NOMO-1 treated with DMSO at 0.1 percent for 48 hours (cell line): ENCODE results near the gene RAB11FIP3.

ENCODE experiments used
- DNase-seq: peaks from one replicate; lab custom pipeline; 2025; ENCODE audit not compliant: unreplicated experiment; lab: John Stamatoyannopoulos, UW

Gene RAB11FIP3

DNA sequence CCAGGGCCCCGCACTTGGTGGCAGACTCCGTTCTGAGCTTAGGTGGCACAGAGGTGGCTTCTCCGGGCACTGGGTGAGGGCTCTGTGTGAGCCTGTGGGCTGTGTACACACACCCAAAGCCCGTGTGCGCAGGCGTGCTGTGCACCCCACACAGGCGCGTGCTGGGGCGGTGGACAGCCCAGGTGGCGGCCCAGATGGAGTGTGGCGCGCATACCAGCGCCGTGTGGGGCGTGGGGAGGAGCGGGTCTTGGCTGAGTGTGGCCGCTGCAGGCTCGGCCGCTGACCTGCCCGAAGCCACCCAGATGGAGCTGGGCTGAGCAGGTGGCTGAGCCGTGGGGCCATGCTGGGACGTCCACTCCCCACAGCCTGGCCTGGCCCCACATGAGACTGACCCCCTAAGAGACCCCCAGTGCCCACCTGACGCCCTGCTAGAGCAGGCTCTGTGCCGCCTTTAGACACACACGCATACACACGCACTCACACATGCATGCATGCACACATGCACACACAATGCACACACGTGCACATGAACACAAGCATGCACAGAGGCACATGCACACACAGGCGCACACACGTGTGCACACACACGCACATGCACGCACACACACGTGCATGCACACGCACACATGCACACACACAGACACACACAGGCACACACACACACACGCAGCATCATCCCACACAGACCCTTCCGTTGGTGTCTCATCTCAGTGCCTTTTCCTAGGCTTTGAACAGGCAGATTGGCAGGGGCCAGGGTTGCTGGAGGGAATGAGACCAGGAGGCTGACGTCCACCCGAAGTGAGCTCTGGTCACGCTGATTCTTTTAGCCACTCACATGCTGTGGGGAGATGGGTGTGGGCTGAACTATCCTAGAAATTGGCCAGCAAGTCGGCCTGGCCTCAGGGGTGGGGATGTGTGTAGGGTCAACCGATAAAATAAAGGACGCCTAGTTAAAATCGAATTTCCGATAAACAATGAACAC, 136.8 kb downstream of the RAB11FIP3 start:
- no peak for DNase-seq

DNA sequence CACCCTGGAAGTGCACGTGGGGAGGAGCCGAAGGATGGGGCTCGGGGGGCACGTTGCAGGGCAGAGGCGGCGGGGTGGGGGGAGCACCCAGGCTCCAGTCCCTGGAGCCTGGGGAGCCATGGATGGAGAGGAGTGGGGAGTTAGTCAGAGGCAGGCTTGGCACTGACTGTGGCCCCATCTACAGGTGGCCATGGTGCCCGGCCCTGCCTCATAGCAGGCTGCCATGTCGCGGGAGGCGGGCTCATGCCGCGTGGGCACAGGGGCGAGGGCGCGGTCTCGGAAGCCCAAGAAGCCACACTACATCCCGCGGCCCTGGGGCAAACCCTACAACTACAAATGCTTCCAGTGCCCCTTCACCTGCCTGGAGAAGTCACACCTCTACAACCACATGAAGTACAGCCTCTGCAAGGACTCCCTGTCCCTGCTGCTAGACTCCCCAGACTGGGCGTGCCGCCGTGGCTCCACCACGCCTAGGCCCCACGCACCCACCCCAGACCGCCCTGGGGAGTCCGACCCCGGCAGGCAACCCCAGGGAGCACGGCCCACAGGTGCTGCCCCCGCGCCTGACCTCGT, 137.7 kb downstream of the RAB11FIP3 start:
- no peak for DNase-seq

DNA sequence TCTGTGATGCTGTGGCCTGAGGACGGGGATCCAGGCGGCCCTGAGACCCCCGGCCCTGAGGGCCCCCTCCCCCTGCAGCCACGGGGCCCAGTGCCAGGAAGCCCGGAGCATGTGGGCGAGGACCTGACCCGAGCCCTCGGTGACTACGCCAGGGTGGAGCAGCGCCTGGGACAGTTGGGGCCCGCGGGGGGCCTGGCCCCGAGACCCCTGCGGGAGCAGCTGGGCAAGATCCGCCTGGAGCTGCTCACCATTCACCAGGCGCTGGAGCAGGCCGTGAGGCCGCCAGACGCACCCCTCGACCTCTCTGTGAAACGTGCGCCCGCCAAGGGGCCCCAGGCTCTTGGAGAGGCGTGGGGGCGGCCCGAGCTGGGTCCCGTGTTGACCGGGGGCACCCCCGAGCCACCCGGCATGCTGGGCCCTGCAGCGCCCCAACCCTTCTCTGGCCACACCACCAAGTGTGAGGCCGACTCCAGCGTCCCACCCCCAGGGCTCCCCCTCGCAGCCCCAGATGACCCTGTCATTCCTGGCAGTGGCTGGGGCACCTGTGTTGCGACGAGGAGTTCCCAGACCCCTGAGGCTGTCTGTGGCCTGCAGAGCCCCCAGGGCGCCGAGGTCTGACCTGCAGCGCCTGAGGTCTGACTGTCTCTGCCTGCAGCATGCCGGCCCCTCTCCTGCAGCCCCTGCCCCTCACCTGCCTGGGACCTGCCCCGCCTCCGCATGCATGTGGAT, 139.4 kb downstream of the RAB11FIP3 start:
- DNase-seq: no peak

DNA sequence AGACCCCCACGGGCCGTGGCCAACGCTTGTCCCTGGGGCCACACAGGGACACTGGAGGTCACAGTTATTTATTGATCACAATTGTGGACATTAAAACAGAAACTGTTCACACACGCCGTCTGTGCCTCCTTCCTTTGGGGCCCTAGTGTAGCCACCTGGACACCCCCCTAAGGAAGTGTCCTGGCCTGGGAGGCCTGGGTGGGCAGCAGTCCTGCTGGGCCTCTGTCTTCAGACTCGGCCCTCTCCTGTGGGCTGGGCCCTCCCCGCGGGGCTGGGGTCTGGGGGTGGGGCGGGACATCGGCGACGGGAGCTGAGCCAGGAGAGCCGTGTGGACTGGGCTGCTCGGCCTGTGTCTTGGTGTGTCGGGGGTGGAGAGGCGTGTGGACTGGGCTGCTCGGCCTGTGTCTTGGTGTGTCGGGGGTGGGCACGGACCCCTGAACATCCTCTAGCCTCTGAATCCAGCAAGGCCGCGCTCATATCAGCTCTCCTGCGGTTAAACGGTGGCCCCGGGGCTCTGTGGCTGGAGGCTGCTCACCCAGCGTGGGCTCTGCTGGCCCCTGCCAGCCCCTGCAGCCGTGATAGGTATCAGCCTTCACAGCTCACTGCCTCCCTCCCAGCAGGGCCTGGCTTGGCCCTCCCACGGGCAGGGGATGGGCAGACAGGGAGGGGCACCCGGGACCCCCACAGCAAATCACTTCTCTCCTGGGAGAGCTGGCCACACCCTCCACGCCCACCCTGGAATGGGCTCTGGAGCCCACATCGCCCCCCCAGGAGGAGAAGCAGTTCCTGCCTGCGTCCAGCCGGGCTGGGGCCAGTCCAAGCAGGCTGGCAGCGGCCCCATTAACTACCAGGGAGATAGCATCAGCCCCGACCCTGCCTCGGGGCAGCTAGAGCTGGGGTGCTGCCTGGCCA, 140.2 kb downstream of the RAB11FIP3 start:
- no peak for DNase-seq

DNA sequence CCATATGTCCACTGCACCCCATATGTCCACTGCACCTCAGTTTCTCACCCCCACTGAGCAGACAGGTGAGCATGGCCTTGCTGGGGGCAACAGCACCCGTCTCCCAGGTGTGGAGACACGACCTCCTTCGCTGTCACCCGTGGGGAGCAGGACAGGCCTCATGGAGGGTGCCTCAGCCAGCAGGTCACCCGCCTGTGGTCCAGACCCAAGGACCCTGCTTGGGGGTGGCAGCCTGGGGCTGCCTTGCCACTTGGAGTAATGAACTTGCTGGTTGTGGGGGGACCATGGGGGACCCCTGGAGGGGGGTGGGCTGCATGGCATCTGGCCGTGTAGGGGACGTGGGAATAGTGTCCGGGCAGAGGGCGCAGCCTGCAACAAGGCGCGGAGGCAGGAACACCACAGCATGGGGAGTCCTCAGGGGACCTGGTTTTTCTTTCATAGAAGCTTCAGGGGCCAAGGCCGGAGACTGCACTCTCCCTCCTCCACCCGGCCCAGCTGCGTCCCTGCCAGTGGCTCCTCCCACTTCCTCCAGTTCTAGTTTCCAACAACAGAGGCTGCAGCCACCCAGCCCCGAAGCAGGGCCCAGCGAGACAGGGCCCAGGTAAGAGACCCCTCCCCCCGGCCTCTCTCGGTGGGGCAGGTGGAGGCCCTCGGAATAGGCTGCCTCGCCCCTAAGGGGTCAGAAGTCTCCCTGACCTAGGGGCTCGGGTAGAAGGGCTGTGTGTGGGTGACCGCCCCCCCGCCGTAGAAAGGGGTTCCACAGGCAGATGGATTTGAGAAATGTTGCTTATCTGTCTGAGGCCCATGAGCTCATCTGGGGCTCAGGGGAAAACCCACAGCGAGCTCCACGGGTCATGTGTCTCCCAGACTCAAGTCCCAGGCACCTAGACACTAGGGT, 141.3 kb downstream of the RAB11FIP3 start, which contains the start of gene NHLRC4:
Gene NHLRC4, plus strand, starts transcription at position 531 of the 898 bp plus-strand sequence. CDS start 1,043 bp downstream, outside the sequence.
- peak; percentile 60 for DNase-seq

DNA sequence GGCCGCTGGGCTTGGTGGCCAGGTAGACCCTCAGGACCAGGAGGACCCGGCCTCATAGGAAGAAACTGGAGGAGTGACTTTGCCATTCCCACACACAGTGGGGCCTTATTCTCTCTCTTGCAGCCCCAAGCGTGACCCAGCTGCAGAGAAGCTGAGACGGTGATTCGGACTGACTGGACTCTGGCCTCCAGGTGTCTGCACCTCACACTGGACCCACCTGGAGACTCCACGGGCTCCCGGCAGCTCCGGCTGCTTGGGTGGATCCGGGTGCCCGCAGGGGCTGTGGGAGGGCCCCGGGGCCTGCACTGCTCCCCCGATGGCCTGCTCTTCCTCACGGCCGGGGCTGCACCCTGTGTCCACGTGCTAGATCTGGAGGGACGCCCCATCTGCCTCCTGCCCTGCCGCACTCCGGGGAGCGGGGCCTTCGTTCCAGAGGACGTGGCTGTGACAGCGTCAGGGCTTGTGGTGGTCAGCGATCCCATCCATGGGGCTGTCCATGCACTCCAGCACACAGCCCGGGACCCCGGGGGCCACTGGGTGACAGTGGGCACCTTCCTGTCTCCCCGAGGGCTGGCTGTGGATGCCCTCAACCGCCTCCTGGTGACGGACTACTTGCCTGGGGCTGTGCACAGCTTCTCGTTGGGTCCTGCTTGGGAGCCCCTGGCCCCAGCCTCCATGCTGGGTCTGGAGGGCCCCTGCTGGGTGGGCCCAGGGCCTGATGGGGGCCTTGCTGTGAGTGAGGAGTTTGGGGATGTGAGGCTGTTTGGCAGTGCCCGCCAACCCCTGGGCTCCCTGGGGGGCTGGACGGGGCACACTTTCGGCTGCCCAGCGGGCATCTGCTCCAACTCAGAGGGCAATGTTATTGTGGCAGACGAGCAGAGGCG, 142.2 kb downstream of the RAB11FIP3 start:
- DNase-seq: no peak

DNA sequence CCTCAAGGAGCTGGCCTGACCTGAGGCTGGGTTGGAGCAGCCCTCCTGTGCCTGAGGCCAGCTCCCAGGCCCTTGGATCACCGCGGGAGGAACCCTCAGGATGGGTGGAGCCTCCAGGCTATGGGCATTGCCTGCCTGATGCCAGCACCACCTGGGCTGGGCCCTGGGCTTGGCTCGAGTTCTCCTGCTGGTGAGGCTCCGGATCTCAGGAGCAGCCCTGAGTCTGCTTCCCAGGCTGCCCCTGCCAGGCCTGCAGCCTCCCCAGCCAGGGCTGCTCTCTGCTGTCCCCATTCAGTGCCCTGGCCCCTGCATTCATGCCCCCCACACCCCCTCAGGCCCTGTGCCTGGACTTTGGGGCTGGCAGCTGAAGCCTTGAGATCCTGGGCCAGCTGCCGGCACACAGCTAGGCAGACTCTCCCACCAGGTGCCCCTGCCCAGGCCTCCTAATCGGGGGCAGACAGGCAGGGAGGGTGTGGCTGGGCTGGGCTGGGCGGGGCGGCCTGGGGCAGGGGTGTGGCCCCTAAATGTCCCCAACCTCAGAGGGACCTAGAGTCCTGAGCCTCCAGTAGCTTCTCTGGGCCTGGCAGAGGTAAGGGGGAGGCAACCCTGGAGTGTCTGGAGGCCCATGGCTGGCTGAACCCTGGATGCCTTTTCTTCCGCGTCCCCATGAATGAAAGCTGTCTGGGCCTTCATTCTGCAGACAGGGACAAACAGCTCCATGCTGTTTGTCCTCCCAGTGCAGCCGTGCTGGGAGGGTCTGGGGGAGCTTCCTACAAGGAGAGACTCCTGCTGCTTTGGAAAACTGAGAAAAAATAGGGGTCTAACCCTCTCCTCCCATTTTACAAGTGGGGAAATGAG, 143.2 kb downstream of the RAB11FIP3 start:
- DNase-seq: no peak

DNA sequence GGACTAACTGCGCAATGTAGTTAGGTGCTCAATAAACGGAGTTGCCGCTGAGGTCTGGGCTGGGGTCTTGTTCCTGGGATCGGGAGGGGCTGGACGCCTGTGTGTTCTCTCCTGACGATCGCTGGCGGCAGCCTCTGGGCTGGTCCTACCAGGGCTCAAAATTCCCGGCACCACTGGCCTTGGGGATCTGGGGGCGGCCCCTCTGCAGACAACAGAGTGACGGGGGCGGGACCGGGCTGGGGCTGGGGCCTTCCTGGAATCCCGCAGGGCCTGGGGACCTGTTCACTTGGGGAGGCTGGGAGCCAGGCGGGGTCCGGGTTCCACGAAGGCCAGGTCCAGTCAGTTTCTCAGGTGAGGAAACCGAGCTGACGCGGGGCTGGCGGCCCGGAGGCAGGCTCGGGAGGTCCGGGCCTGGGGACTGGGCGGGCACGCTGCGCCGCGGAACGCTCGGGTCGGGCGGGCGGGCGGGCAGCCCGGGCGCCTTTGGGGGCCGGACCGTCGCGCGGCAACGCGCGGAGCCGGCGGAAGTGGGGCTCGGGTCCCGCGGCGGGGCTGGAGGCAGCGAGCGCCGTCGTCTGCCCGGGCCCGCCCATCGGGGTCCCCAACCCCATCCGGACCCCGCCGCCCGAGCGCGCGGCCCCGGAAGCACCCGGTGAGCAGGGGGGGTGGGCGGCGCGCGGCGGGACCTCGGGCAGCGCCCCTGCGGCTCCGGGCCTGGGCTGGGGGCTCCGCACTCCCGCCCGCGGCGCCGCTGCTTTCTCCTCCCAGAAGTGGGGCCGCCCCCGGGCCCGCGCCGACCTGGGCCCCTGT, 144.2 kb downstream of the RAB11FIP3 start, which contains the start of gene PIGQ:
Gene PIGQ, plus strand, starts transcription at position 524 of the 810 bp plus-strand sequence. CDS start 4,107 bp downstream, outside the sequence.
- peak; percentile 36 for DNase-seq
